Measurements from ENCODE around the gene TRPV3. TPM values are rescaled to one million over a fixed set of nuclear protein-coding genes. Genes with fewer than 3 reads are reported as not detected.

TRPV3 gene
- total RNA-seq, 1 experiment from 2014 or later, result 1.4 TPM

GRCh38 chr17:3474212-3474611 lies 83.4 kb downstream of the TRPV3 start:
- BruUV-seq (replicated peaks), result no TSS peak
- Histone ChIP-seq H3K79me2 (ENCODE audit: insufficient read depth, low read length) (no peaks in the 10 kb centered on the region), H3K9me2 (ENCODE audit: insufficient read depth) (no peaks in the 10 kb centered on the region), H3K9ac (ENCODE audit: low read length) (no peak overlapping the region), H3K27ac (ENCODE audit: low read depth, low read length) (no peak overlapping the region), H3K4me2 (ENCODE audit: low read length) (no peak overlapping the region), H2AFZ (ENCODE audit: low read depth, low read length, poor library complexity, severe bottlenecking) (no peak overlapping the region), H4K20me1 (ENCODE audit: insufficient read depth) (no peaks in the 10 kb centered on the region), H3K36me3 (ENCODE audit: control insufficient read depth in 1 of 2, insufficient read depth in 2 of 2, low read length in 2 of 2) (no peaks in the 10 kb centered on the region), H3K27me3 (ENCODE audit: insufficient read depth, low read length) (peaks cover 15% of the 10 kb centered on the region), H3K4me3 (replicated peaks in 1 of 2; ENCODE audit: low read depth in 1 of 2, low read length in 2 of 2) (no peak overlapping the region), H3K9me3 (ENCODE audit: control insufficient read depth in 1 of 2, insufficient read depth in 1 of 2, low read depth in 1 of 2, low read length in 2 of 2) (no peaks in the 10 kb centered on the region), H3K4me1 (ENCODE audit: control insufficient read depth in 1 of 2, insufficient read depth in 2 of 2, low read length in 2 of 2) (no peaks in the 10 kb centered on the region)
- DNase-seq (ENCODE audit: low read depth, low spot score) (no peak), ATAC-seq (no peak)
- POLR2A ChIA-PET, result no interaction called here
- intact Hi-C loops (cut with micrococcal nuclease), result no loop called here
- TF ChIP-seq SP1 (IDR thresholded peaks at IDR 0.05; ENCODE audit: low read depth), result no peak
- RAD21 ChIA-PET (ENCODE audit: low non-redundant PET in 1 of 2, low total read pairs in 2 of 2, uncharacterized antibody in 2 of 2, unreplicated experiment in 2 of 2), result no interaction called here
- CTCF ChIA-PET, result interaction anchor here (0.6 kb wide), 1 partner anchor 650 kb away, joined by 6 read pairs; no protein-coding TSS in a partner anchor

GRCh38 chr17:3472137-3472536 lies 85.5 kb downstream of the TRPV3 start:
- H2AFZ ChIP-seq (ENCODE audit: low read depth, low read length, poor library complexity, severe bottlenecking), result no peak overlapping the region
- ChIA-PET RAD21 (ENCODE audit: low non-redundant PET in 1 of 2, low total read pairs in 2 of 2, uncharacterized antibody in 2 of 2, unreplicated experiment in 2 of 2) (no interaction called here), POLR2A (no interaction called here), CTCF (no interaction called here)
- H4K20me1 ChIP-seq (ENCODE audit: insufficient read depth), result no peaks in the 10 kb centered on the region
- no peak overlapping the region for H3K4me3 ChIP-seq (replicated peaks in 1 of 2; ENCODE audit: low read depth in 1 of 2, low read length in 2 of 2)
- H3K4me1 ChIP-seq (ENCODE audit: control insufficient read depth in 1 of 2, insufficient read depth in 2 of 2, low read length in 2 of 2), result no peaks in the 10 kb centered on the region
- no peak overlapping the region for H3K4me2 ChIP-seq (ENCODE audit: low read length)
- H3K79me2 ChIP-seq (ENCODE audit: insufficient read depth, low read length), result no peaks in the 10 kb centered on the region
- no peaks in the 10 kb centered on the region for H3K9me3 ChIP-seq (ENCODE audit: control insufficient read depth in 1 of 2, insufficient read depth in 1 of 2, low read depth in 1 of 2, low read length in 2 of 2)
- no peak overlapping the region for H3K27ac ChIP-seq (ENCODE audit: low read depth, low read length)
- H3K27me3 ChIP-seq (ENCODE audit: insufficient read depth, low read length), result 0 out of 2 replicates have a peak, but pooled peaks cover 5% of the 10 kb centered on the region
- DNase-seq (ENCODE audit: low read depth, low spot score) (no peak), ATAC-seq (no peak)
- intact Hi-C loops (cut with micrococcal nuclease), result no loop called here
- H3K9me2 ChIP-seq (ENCODE audit: insufficient read depth), result no peaks in the 10 kb centered on the region
- no peak for TF ChIP-seq FOSL1 (IDR thresholded peaks at IDR 0.05; ENCODE audit: low read depth)
- TF ChIP-seq CEBPB (IDR thresholded peaks at IDR 0.05; ENCODE audit: low read depth), result no peak
- TF ChIP-seq SRF (IDR thresholded peaks at IDR 0.05; ENCODE audit: low read depth), result no peak
- TF ChIP-seq RAD21 (IDR thresholded peaks at IDR 0.05; ENCODE audit: low read depth), result no peak
- no peak for TF ChIP-seq CBX3 (IDR thresholded peaks at IDR 0.05; ENCODE audit: low read depth)
- TF ChIP-seq MAX (IDR thresholded peaks at IDR 0.05), result no peak
- TF ChIP-seq YY1 (IDR thresholded peaks at IDR 0.05; ENCODE audit: extremely low read depth, insufficient replicate concordance, low read depth, low read length), result no peak
- no peak for TF ChIP-seq EZH2 (IDR thresholded peaks at IDR 0.05)
- TF ChIP-seq JUND (IDR thresholded peaks at IDR 0.05), result no peak
- no peak for TF ChIP-seq ZNF274 (IDR thresholded peaks at IDR 0.05; ENCODE audit: low read depth, low read length)
- no peak for TF ChIP-seq ATF3 (IDR thresholded peaks at IDR 0.05)
- TF ChIP-seq CTCF (IDR thresholded peaks at IDR 0.05 in 2 of 3, conservative IDR thresholded peaks at IDR 0.05 in 1 of 3; ENCODE audit: borderline replicate concordance in 1 of 3, insufficient read depth in 1 of 3, low read depth in 2 of 3, low read length in 2 of 3), result no peak
- no peak for TF ChIP-seq EZH2phosphoT487 (IDR thresholded peaks at IDR 0.05; ENCODE audit: borderline replicate concordance)
- no peak for TF ChIP-seq SP1 (IDR thresholded peaks at IDR 0.05; ENCODE audit: low read depth)
- TF ChIP-seq POLR2A (IDR thresholded peaks at IDR 0.05; ENCODE audit: borderline replicate concordance, extremely low read depth, insufficient read depth, insufficient read length), result no peak
- no TSS peak for BruUV-seq (replicated peaks)
- H3K36me3 ChIP-seq (ENCODE audit: control insufficient read depth in 1 of 2, insufficient read depth in 2 of 2, low read length in 2 of 2), result no peaks in the 10 kb centered on the region
- no peak overlapping the region for H3K9ac ChIP-seq (ENCODE audit: low read length)

All from HCT116 (cell line).